Measurements from ENCODE around the gene H6PD. TPM values are rescaled to one million over a fixed set of nuclear protein-coding genes. Genes with fewer than 3 reads are reported as not detected.

Gene H6PD
- total and polyA plus RNA-seq, 9 of the 15 experiments (the other 6 are each of a cell fraction or from before 2014, with no cell fraction given) = 0.04 to 2.5 (median 0.95) TPM

DNA sequence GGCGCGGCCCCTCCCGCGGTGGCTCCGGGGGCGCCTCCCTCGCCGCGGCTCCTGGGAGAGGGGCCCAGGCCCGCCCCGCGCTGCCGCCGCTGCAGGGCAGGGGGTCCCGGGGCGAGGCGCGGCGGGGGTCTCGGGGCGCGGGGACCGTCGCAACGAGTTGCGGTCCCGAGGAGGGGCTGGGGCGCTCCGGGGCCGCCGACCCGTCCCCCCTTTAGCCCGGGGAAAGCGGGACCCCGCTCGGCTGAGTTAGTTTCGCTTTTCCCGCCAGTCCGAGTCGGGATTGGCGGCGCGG lies 58.6 kb downstream of the H6PD start:
- no peak overlapping the region for H3K27ac ChIP-seq (ENCODE audit: extremely low read depth, low read depth, low read length)

More for the DNA sequence above, 58.6 kb downstream of the H6PD start:
- POLR2A ChIA-PET = no interaction called here
- ATAC-seq (no peak), DNase-seq (ENCODE audit: extremely low read depth in 1 of 4, low spot score in 3 of 4) (no peak), FAIRE-seq (no peak)
- H3K9me1 ChIP-seq (ENCODE audit: control insufficient read depth, insufficient read depth, low read length) = no peaks in the 10 kb centered on the region
- 0% methylated on average over 2 of the region's 43 CpGs for WGBS (ENCODE audit: insufficient coverage, low coverage, missing lambda C conversion rate)
- intact Hi-C loops (cut with micrococcal nuclease) (no loop called here), in situ Hi-C loops (cut with MboI) (no loop called here)
- TF ChIP-seq HMGN3 (IDR thresholded peaks at IDR 0.05; ENCODE audit: borderline replicate concordance, extremely low read depth, insufficient read length, low read depth, low read length) (no peak), ZBTB7A (IDR thresholded peaks at IDR 0.05; ENCODE audit: borderline replicate concordance, control insufficient read depth, low read depth, low read length) (peak; percentile 31; the same call in 1 of the 2 replicates)
- TF ChIP-seq, protein P1, sequence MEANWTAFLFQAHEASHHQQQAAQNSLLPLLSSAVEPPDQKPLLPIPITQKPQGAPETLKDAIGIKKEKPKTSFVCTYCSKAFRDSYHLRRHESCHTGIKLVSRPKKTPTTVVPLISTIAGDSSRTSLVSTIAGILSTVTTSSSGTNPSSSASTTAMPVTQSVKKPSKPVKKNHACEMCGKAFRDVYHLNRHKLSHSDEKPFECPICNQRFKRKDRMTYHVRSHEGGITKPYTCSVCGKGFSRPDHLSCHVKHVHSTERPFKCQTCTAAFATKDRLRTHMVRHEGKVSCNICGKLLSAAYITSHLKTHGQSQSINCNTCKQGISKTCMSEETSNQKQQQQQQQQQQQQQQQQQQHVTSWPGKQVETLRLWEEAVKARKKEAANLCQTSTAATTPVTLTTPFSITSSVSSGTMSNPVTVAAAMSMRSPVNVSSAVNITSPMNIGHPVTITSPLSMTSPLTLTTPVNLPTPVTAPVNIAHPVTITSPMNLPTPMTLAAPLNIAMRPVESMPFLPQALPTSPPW (CRISPR knock-in tag; IDR thresholded peaks at IDR 0.05) = 0 out of 2 replicates have a peak, but pooled peaks have one; percentile 1
- H2AFZ ChIP-seq (ENCODE audit: low read depth, low read length) = no peak overlapping the region
- peak overlapping the region; percentile 3; the same call in 1 of the 2 replicates for H3K4me2 ChIP-seq (ENCODE audit: insufficient read depth, low read length)
- peak overlapping the region in 1 of 2 experiments; percentile 81; a peak in 1 of 4 replicates for H3K9ac ChIP-seq (ENCODE audit: insufficient read depth in 1 of 2, low read depth in 2 of 2, low read length in 2 of 2)
- CTCF ChIA-PET (ENCODE audit: low intra/inter-chr PET ratio) = interaction anchor here (0.6 to 6.2 kb wide), 2 partner anchors 197 to 1014 kb away, joined by 10 to 57 read pairs; no protein-coding TSS in a partner anchor
- peaks cover 3 to 20% of the 10 kb centered on the region in 2 experiments; a peak in 3 of 5 replicates for H3K4me1 ChIP-seq (replicated peaks in 1 of 2; ENCODE audit: control insufficient read depth in 2 of 2, insufficient read depth in 2 of 2, low read length in 2 of 2)
- peaks cover 26 to 52% of the 10 kb centered on the region in 2 experiments for H3K27me3 ChIP-seq (ENCODE audit: control insufficient read depth in 2 of 2, insufficient read depth in 2 of 2, low read length in 2 of 2)
- no peaks in the 10 kb centered on the region for H3K36me3 ChIP-seq (ENCODE audit: control insufficient read depth, insufficient read depth, low read length)
- H3K9me3 ChIP-seq (replicated peaks; ENCODE audit: control insufficient read depth, insufficient read depth, low read depth, low read length) = peaks cover 4% of the 10 kb centered on the region; the same call in 1 of the 2 replicates
- H3K4me3 ChIP-seq = peak overlapping the region; percentile 34
- H3K79me2 ChIP-seq (ENCODE audit: control insufficient read depth, insufficient read depth, low read length) = no peaks in the 10 kb centered on the region
- H4K20me1 ChIP-seq (replicated peaks; ENCODE audit: control insufficient read depth, insufficient read depth, low read length) = 0 out of 2 replicates have a peak, but pooled peaks cover 12% of the 10 kb centered on the region
- BruUV-seq (replicated peaks) = no TSS peak
